ENCODE results near the gene PTX3.

The PTX3 gene

GRCh38 chr3:157423337-157423736 lies 13.3 kb upstream of the PTX3 start:
- DNase-seq (ENCODE audit: low read depth in 2 of 2): no peak

- no peak for DNase-seq (ENCODE audit: low read depth in 2 of 2)
Measured at GRCh38 chr3:157427901-157428300, 8.7 kb upstream of the PTX3 start.

GRCh38 chr3:157428853-157429252 lies 7.8 kb upstream of the PTX3 start:
- DNase-seq (ENCODE audit: low read depth in 2 of 2): no peak

GRCh38 chr3:157429708-157430107 lies 6.9 kb upstream of the PTX3 start:
- no peak for DNase-seq (ENCODE audit: low read depth in 2 of 2)

GRCh38 chr3:157438194-157438730 lies 1.6 kb downstream of the PTX3 start:
- no peak for DNase-seq (ENCODE audit: low read depth in 2 of 2)

GRCh38 chr3:157441102-157441624 lies 4.5 kb downstream of the PTX3 start:
- DNase-seq (ENCODE audit: low read depth in 2 of 2): no peak

- no peak for DNase-seq (ENCODE audit: low read depth in 2 of 2)
Measured at GRCh38 chr3:157442729-157443128, 6.1 kb downstream of the PTX3 start.

- no peak for DNase-seq (ENCODE audit: low read depth in 2 of 2)
Measured at GRCh38 chr3:157443905-157444796, 7.5 kb downstream of the PTX3 start.

GRCh38 chr3:157444797-157445184 lies 8.1 kb downstream of the PTX3 start:
- no peak for DNase-seq (ENCODE audit: low read depth in 2 of 2)

- no peak for DNase-seq (ENCODE audit: low read depth in 2 of 2)
Measured at GRCh38 chr3:157445857-157446256, 9.2 kb downstream of the PTX3 start.

GRCh38 chr3:157447026-157447694 lies 10.5 kb downstream of the PTX3 start:
- DNase-seq (ENCODE audit: low read depth in 2 of 2): no peak

GRCh38 chr3:157452097-157452496 lies 15.4 kb downstream of the PTX3 start:
- no peak for DNase-seq (ENCODE audit: low read depth in 2 of 2)

GRCh38 chr3:157453824-157454223 lies 17.2 kb downstream of the PTX3 start:
- no peak for DNase-seq (ENCODE audit: low read depth in 2 of 2)

GRCh38 chr3:157459706-157460105 lies 23.1 kb downstream of the PTX3 start:
- no peak for DNase-seq (ENCODE audit: low read depth in 2 of 2)

GRCh38 chr3:157460253-157460652 lies 23.6 kb downstream of the PTX3 start:
- DNase-seq (ENCODE audit: low read depth in 2 of 2): no peak

- no peak for DNase-seq (ENCODE audit: low read depth in 2 of 2)
Measured at GRCh38 chr3:157463816-157464215, 27.2 kb downstream of the PTX3 start.

GRCh38 chr3:157464321-157464720 lies 27.7 kb downstream of the PTX3 start:
- no peak for DNase-seq (ENCODE audit: low read depth in 2 of 2)

- DNase-seq (ENCODE audit: low read depth in 2 of 2): no peak
Measured at GRCh38 chr3:157465741-157466140, 29.1 kb downstream of the PTX3 start.

- DNase-seq (ENCODE audit: low read depth in 2 of 2): no peak
Measured at GRCh38 chr3:157467200-157467599, 30.6 kb downstream of the PTX3 start.

- no peak for DNase-seq (ENCODE audit: low read depth in 2 of 2)
Measured at GRCh38 chr3:157469561-157470294, 33.1 kb downstream of the PTX3 start.

- DNase-seq (ENCODE audit: low read depth in 2 of 2): no peak
Measured at GRCh38 chr3:157471064-157471463, 34.4 kb downstream of the PTX3 start.

- no peak for DNase-seq (ENCODE audit: low read depth in 2 of 2)
Measured at GRCh38 chr3:157472648-157473047, 36.0 kb downstream of the PTX3 start.

All from stimulated activated CD8-positive, alpha-beta memory T cell treated with anti-CD3 and anti-CD28 coated beads, Interleukin-2, amount 100 ng/mL, for 1 hour (primary cell).